B cell (primary cell): ENCODE results near the gene IBSP.

Source experiments
- EZH2 ChIP-seq: IDR thresholded peaks from 2 replicates; pipeline ENCODE4 v1.6.1; 2012; ENCODE audit warnings: borderline replicate concordance, low read depth, mild to moderate bottlenecking, moderate library complexity, low read length; ENCODE audit not compliant: insufficient read depth, poor library complexity, severe bottlenecking
- TF ChIP-seq, protein P1 (sequence below): fragments of 200-600 bp; IDR thresholded peaks from one replicate; pipeline ENCODE4 v1.8.0; 2022; ENCODE audit warnings: antibody characterized with exemption, mild to moderate bottlenecking

DNA sequence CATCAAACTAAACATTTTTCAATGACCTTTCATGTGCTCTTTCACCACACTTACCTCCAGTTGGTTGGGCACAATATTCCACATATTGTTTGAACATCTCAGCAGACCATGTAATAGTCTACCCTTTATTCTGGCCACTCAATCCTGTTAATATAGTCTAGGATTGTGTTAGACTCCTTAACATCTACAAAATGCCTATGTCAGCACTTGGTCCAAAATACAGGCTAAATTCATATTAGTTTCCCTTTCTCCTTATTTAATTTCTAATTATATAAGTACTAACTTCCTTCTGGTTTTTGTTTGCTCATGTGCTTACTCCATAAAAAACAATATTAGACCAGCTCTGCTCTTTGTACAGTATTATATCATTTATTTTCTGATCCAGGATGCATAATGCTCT is 54.5 kb downstream of the IBSP start:
- TF ChIP-seq, protein P1, sequence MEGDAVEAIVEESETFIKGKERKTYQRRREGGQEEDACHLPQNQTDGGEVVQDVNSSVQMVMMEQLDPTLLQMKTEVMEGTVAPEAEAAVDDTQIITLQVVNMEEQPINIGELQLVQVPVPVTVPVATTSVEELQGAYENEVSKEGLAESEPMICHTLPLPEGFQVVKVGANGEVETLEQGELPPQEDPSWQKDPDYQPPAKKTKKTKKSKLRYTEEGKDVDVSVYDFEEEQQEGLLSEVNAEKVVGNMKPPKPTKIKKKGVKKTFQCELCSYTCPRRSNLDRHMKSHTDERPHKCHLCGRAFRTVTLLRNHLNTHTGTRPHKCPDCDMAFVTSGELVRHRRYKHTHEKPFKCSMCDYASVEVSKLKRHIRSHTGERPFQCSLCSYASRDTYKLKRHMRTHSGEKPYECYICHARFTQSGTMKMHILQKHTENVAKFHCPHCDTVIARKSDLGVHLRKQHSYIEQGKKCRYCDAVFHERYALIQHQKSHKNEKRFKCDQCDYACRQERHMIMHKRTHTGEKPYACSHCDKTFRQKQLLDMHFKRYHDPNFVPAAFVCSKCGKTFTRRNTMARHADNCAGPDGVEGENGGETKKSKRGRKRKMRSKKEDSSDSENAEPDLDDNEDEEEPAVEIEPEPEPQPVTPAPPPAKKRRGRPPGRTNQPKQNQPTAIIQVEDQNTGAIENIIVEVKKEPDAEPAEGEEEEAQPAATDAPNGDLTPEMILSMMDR = no peak
- no peak for TF ChIP-seq EZH2
